HG02840 (cell line): Measurements from ENCODE around the gene RAB15.

Source experiments
- ATAC-seq: cut with Tn5 transposase; IDR thresholded peaks from one replicate; pipeline ENCODE4 v1.9.1; 2021; ENCODE audit warnings: mild to moderate bottlenecking, moderate library complexity, moderate number of reproducible peaks; ENCODE audit not compliant: unreplicated experiment, low FRiP score

The RAB15 gene

GRCh38 chr14:64956697-64957406, 15.3 kb downstream of the RAB15 start:
- no peak for ATAC-seq

- no peak for ATAC-seq
Measured at GRCh38 chr14:64955297-64955696, 16.8 kb downstream of the RAB15 start.

GRCh38 chr14:64954491-64955240, 17.5 kb downstream of the RAB15 start:
- ATAC-seq = no peak

- ATAC-seq = no peak
Measured at GRCh38 chr14:64953661-64954060, 18.5 kb downstream of the RAB15 start.

- no peak for ATAC-seq
Measured at GRCh38 chr14:64953310-64953654, 18.9 kb downstream of the RAB15 start.

GRCh38 chr14:64952598-64953309, 19.4 kb downstream of the RAB15 start:
- ATAC-seq = no peak

- no peak for ATAC-seq
Measured at GRCh38 chr14:64951724-64952123, 20.4 kb downstream of the RAB15 start.

GRCh38 chr14:64951291-64951690, 20.8 kb downstream of the RAB15 start:
- ATAC-seq = no peak

- ATAC-seq = no peak
Measured at GRCh38 chr14:64950889-64951288, 21.2 kb downstream of the RAB15 start.

- no peak for ATAC-seq
Measured at GRCh38 chr14:64948612-64949210, 23.4 kb downstream of the RAB15 start.

- ATAC-seq = no peak
Measured at GRCh38 chr14:64947710-64948611, 24.2 kb downstream of the RAB15 start.

- ATAC-seq = no peak
Measured at GRCh38 chr14:64946310-64947045, 25.7 kb downstream of the RAB15 start.

- ATAC-seq = no peak
Measured at GRCh38 chr14:64945431-64946178, 26.5 kb downstream of the RAB15 start.

GRCh38 chr14:64944861-64945260, 27.3 kb downstream of the RAB15 start:
- ATAC-seq = no peak

- no peak for ATAC-seq
Measured at GRCh38 chr14:64944041-64944440, 28.1 kb downstream of the RAB15 start.

GRCh38 chr14:64943556-64943955, 28.6 kb downstream of the RAB15 start:
- no peak for ATAC-seq

GRCh38 chr14:64942531-64943111, 29.5 kb downstream of the RAB15 start, which contains the start of gene GPX2:
TSS of gene GPX2 (minus strand) at chr14:64942745. CDS start at chr14:64942726, 19 bp downstream.
- ATAC-seq = no peak

- ATAC-seq = no peak
Measured at GRCh38 chr14:64940336-64940910, 31.7 kb downstream of the RAB15 start.
